Measurements from ENCODE around the gene SLC8A1. TPM values are rescaled to one million over a fixed set of nuclear protein-coding genes. Genes with fewer than 3 reads are reported as not detected.

The SLC8A1 gene
- total RNA-seq, 4 donors from 2014 or later, result 19.6 to 51.2 (median 31.2) TPM

DNA sequence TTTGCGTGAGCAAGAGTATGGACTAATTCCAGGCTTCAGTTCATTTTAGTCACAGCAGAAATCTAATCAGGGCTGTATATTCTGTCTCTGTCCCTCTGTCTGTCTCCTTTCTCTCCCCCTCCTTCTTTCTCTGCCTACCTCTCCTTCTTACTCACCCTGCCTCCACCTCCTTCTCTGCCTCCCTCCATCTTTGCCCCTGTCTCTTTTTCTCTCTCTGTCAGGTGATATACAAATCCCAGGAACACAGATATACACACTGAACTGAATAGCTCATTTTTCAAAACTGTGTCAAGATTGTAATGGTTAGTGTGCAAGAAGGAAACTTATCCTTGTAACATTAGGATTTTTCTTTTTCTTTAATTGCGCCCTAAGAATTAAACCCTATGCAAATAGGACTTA, 32.5 kb downstream of the SLC8A1 start:
- Histone ChIP-seq H3K4me3 (no peak overlapping the region), H3K27me3 (no peaks in the 10 kb centered on the region), H3K36me3 (no peaks in the 10 kb centered on the region), H3K27ac (peak overlapping the region in 2 of 4 donors; percentile 37 to 53), H3K9me3 (no peaks in the 10 kb centered on the region), H3K4me1 (peaks cover 0 to 8% (median 0%) of the 10 kb centered on the region in 4 donors)
- TF ChIP-seq, protein P1, sequence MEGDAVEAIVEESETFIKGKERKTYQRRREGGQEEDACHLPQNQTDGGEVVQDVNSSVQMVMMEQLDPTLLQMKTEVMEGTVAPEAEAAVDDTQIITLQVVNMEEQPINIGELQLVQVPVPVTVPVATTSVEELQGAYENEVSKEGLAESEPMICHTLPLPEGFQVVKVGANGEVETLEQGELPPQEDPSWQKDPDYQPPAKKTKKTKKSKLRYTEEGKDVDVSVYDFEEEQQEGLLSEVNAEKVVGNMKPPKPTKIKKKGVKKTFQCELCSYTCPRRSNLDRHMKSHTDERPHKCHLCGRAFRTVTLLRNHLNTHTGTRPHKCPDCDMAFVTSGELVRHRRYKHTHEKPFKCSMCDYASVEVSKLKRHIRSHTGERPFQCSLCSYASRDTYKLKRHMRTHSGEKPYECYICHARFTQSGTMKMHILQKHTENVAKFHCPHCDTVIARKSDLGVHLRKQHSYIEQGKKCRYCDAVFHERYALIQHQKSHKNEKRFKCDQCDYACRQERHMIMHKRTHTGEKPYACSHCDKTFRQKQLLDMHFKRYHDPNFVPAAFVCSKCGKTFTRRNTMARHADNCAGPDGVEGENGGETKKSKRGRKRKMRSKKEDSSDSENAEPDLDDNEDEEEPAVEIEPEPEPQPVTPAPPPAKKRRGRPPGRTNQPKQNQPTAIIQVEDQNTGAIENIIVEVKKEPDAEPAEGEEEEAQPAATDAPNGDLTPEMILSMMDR (IDR thresholded peaks at IDR 0.05), result no peak
- no peak for TF ChIP-seq POLR2A (IDR thresholded peaks at IDR 0.05)
- no peak for DNase-seq

DNA sequence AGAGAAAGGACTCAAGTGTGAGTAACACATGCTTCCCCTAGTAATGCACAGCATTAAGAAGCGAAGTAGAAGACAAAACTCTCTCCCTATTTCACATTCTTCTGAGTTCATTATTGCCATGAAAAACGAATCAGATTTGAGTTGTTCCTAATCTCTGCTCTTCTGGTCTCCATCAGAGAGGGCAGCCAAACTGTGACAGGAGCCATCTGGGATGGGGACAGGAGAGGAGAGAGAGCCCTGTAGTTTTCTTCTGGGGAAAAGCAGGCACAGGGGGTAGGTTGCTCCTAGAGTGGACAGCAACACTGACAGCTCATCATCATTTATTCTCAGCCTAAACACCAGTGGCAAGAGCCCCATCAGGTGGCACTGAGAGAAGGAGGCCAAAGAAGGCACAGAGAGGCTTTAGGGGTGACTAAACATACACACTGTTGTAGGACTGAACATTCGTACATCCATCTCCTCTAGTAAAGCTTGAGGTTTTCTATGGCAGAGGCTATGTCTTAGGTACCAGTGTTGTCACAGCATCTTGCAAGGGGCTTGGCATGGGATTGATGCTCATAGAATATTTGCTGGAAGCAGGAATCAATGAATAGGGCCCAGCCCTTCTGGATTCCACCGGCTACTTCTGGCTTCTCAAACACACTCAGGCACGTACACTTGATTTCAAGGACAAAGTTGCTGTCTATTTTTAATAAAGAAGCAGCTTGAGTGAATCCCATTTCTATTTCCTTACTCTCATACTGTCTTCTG, 33.1 kb downstream of the SLC8A1 start:
- H3K4me3 ChIP-seq, result no peak overlapping the region
- H3K27me3 ChIP-seq, result no peaks in the 10 kb centered on the region
- peaks cover 0 to 8% (median 0%) of the 10 kb centered on the region in 4 donors for H3K4me1 ChIP-seq
- no peaks in the 10 kb centered on the region for H3K36me3 ChIP-seq
- peak overlapping the region in 2 of 4 donors; percentile 37 to 53 for H3K27ac ChIP-seq
- H3K9me3 ChIP-seq, result no peaks in the 10 kb centered on the region
- DNase-seq, result no peak
- TF ChIP-seq POLR2A (IDR thresholded peaks at IDR 0.05), result no peak
- TF ChIP-seq, protein P1 (IDR thresholded peaks at IDR 0.05), result no peak

DNA sequence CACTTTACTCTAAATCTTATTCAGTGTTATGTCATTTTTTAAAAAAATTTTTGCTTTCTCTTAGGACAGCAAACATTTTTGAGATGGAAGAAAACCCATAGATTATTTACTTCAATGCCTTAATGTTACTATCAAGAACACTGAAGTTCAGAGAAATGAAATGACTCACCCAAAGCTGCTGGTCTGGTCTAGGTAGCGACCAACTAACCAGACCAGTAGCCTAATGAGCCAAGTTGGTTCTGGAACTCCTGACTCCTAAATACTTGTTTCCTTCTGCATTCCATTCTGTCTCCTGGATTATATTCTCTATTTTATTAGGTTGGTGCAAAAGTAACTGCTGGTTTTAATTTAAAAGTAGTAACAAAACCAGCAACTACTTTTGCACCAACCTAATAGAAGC, 35.4 kb downstream of the SLC8A1 start:
- H3K9me3 ChIP-seq, result no peaks in the 10 kb centered on the region
- peaks cover 0 to 8% (median 0%) of the 10 kb centered on the region in 4 donors for H3K4me1 ChIP-seq
- H3K36me3 ChIP-seq, result no peaks in the 10 kb centered on the region
- H3K4me3 ChIP-seq, result no peak overlapping the region
- TF ChIP-seq POLR2A (IDR thresholded peaks at IDR 0.05), result no peak
- TF ChIP-seq, protein P1 (IDR thresholded peaks at IDR 0.05), result no peak
- H3K27me3 ChIP-seq, result no peaks in the 10 kb centered on the region
- no peak for DNase-seq
- H3K27ac ChIP-seq, result no peak overlapping the region

DNA sequence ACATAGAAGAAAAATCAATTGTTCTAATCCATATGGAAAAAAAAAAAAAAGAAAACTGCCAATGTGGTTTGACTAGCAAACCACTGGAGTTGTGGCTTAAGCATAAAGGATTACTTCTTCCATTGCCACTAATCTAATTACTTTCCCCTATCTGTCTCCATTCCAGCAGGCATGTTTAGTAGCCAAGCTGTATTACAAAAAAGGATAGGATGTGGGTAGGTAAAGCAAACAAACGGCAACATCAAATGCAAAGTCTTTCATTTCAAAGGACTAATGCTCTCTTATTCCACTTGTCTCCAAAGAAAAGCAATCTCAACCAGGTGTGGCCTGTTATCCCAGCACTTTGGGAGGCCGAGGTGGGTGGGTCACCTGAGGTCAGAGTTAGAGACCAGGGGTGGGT, 36.5 kb downstream of the SLC8A1 start:
- Histone ChIP-seq H3K4me1 (peaks cover 0 to 8% (median 0%) of the 10 kb centered on the region in 4 donors), H3K27me3 (no peaks in the 10 kb centered on the region), H3K27ac (no peak overlapping the region), H3K4me3 (no peak overlapping the region), H3K9me3 (no peaks in the 10 kb centered on the region), H3K36me3 (no peaks in the 10 kb centered on the region)
- no peak for TF ChIP-seq POLR2A (IDR thresholded peaks at IDR 0.05)
- TF ChIP-seq, protein P1 (IDR thresholded peaks at IDR 0.05), result no peak
- DNase-seq, result no peak

DNA sequence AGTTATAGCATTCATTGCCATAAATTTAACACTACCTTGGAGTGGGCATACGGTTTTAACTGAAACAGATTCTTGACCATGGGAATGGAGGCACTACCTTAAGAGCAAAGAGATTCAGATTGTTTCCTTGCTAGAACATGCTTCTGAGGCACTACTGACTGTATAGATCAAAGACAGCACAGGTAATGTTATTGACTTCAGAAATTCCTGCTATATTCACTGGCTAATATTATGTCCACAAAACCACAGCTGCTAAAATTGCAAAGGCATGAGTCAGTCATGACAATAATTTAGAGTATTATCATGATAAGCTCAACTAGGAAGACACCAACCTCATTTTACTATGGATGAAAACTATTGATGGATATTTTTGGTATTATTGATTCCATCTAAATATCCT, 39.4 kb downstream of the SLC8A1 start:
- no peak overlapping the region for H3K27ac ChIP-seq
- H3K4me1 ChIP-seq, result no peaks in the 10 kb centered on the region
- DNase-seq, result no peak
- H3K9me3 ChIP-seq, result no peaks in the 10 kb centered on the region
- H3K4me3 ChIP-seq, result no peak overlapping the region
- no peaks in the 10 kb centered on the region for H3K36me3 ChIP-seq
- H3K27me3 ChIP-seq, result no peaks in the 10 kb centered on the region
- TF ChIP-seq POLR2A (IDR thresholded peaks at IDR 0.05), result no peak
- TF ChIP-seq, protein P1 (IDR thresholded peaks at IDR 0.05), result no peak

Data from Peyer's patch (tissue), 4 donors.